HepG2 (cell line): ENCODE data around the gene SKIC2. TPM values are rescaled to one million over a fixed set of nuclear protein-coding genes. Genes with fewer than 3 reads are reported as not detected.

Source experiments
- DMAP1 ChIP-seq: IDR thresholded peaks from 2 replicates; pipeline ENCODE4 v1.6.1; 2016
- GZF1 ChIP-seq: sonication (generic); formaldehyde crosslinking; IDR thresholded peaks from 2 replicates; pipeline ENCODE4 v1.5.1; 2020; ENCODE audit warnings: mild to moderate bottlenecking, missing genetic modification reagents
- HDAC1 ChIP-seq: sonication (generic); formaldehyde crosslinking; IDR thresholded peaks from 2 replicates; pipeline ENCODE4 v1.5.1; 2020; ENCODE audit warnings: mild to moderate bottlenecking, missing genetic modification reagents
- MXD1 ChIP-seq: sonication (generic); formaldehyde crosslinking; IDR thresholded peaks from 2 replicates; pipeline ENCODE4 v1.4.0; 2020; ENCODE audit warnings: mild to moderate bottlenecking, missing genetic modification reagents
- RBM39 ChIP-seq: fragments of 200-400 bp; formaldehyde crosslinking; IDR thresholded peaks from one replicate; pipeline ENCODE4 v1.6.1; 2018; ENCODE audit warnings: antibody characterized with exemption, mild to moderate bottlenecking, low read depth, low read length; ENCODE audit not compliant: poor library complexity, severe bottlenecking
- TCF7L2 ChIP-seq: IDR thresholded peaks from 2 replicates; pipeline ENCODE4 v1.6.1; 2011; ENCODE audit warnings: mild to moderate bottlenecking, low read depth, low read length, moderate library complexity
- ZBTB10 ChIP-seq: sonication (generic); formaldehyde crosslinking; IDR thresholded peaks from 2 replicates; pipeline ENCODE4 v1.4.0; 2020; ENCODE audit warnings: missing genetic modification reagents, borderline replicate concordance
- ZFP91 ChIP-seq: sonication (generic); formaldehyde crosslinking; IDR thresholded peaks from 2 replicates; pipeline ENCODE4 v1.9.0; 2022; ENCODE audit warnings: missing genetic modification reagents, mild to moderate bottlenecking, borderline replicate concordance
- ZMYM4 ChIP-seq: sonication (generic); formaldehyde crosslinking; IDR thresholded peaks from 2 replicates; pipeline ENCODE4 v1.8.1; 2023; ENCODE audit warnings: mild to moderate bottlenecking, missing genetic modification reagents
- ZNF224 ChIP-seq: sonication (generic); formaldehyde crosslinking; IDR thresholded peaks from 2 replicates; pipeline ENCODE4 v1.5.0; 2020; ENCODE audit warnings: mild to moderate bottlenecking, missing genetic modification reagents
- ZNF615 ChIP-seq: sonication (generic); formaldehyde crosslinking; IDR thresholded peaks from 2 replicates; pipeline ENCODE4 v1.5.0; 2020; ENCODE audit warnings: mild to moderate bottlenecking, missing genetic modification reagents, borderline replicate concordance
- ZNF670 ChIP-seq: sonication (generic); formaldehyde crosslinking; IDR thresholded peaks from 2 replicates; pipeline ENCODE4 v1.8.0; 2022; ENCODE audit warnings: mild to moderate bottlenecking, missing genetic modification reagents, borderline replicate concordance
- ZNF816 ChIP-seq: sonication (generic); formaldehyde crosslinking; IDR thresholded peaks from 2 replicates; pipeline ENCODE4 v1.8.0; 2022; ENCODE audit warnings: missing genetic modification reagents, mild to moderate bottlenecking, borderline replicate concordance
- ZSCAN31 ChIP-seq: sonication (generic); formaldehyde crosslinking; IDR thresholded peaks from 2 replicates; pipeline ENCODE4 v1.5.0; 2020; ENCODE audit warnings: low read depth, mild to moderate bottlenecking, missing genetic modification reagents
- polyA plus RNA-seq, 8 experiments: library from polyadenylated mRNA; depleted of rRNA in 3 of 8; stranded (reverse) in 7 of 8; unstranded in 1 of 8; fragments of >200 nt; fragmentation: Illumina TruSeq in 4 of 8; extraction: Trizol in 4 of 8; gene quantifications; 2 replicates each; pipeline versions ENCODE4 v1.2.1 to v1.2.3, GENCODE V29; 2011 to 2016; ENCODE audit warnings: low read depth in 4 of 8, missing spikeins in 1 of 8, mixed read lengths in 1 of 8; ENCODE audit not compliant: insufficient read depth in 1 of 8
- total RNA-seq, 5 experiments: library from RNA; depleted of rRNA; stranded (reverse); fragments of >200 nt; fragmentation: Illumina TruSeq; extraction: Trizol; gene quantifications; 2 replicates each; pipeline ENCODE4 v1.2.3, GENCODE V29; 2016; ENCODE audit warnings: low read depth in 1 of 5
- TF ChIP-seq, protein P1 (sequence below): sonication (generic); formaldehyde crosslinking; IDR thresholded peaks from 2 replicates; pipeline ENCODE4 v1.4.0; 2020; ENCODE audit warnings: missing genetic modification reagents
- TF ChIP-seq, protein P2 (sequence below): IDR thresholded peaks from 2 replicates; pipeline ENCODE4 v1.6.1; 2016; ENCODE audit warnings: low read depth, missing genetic modification reagents, missing compliant biosample characterization

Gene SKIC2
- total and polyA plus RNA-seq, 2 of the 13 experiments (the other 11 are each of a cell fraction or from before 2014, with no cell fraction given): 67.1 to 68.4 TPM

GRCh38 chr6:31971279-31971992 is 12.5 kb downstream of the SKIC2 start (continued):
- TF ChIP-seq, protein P1, sequence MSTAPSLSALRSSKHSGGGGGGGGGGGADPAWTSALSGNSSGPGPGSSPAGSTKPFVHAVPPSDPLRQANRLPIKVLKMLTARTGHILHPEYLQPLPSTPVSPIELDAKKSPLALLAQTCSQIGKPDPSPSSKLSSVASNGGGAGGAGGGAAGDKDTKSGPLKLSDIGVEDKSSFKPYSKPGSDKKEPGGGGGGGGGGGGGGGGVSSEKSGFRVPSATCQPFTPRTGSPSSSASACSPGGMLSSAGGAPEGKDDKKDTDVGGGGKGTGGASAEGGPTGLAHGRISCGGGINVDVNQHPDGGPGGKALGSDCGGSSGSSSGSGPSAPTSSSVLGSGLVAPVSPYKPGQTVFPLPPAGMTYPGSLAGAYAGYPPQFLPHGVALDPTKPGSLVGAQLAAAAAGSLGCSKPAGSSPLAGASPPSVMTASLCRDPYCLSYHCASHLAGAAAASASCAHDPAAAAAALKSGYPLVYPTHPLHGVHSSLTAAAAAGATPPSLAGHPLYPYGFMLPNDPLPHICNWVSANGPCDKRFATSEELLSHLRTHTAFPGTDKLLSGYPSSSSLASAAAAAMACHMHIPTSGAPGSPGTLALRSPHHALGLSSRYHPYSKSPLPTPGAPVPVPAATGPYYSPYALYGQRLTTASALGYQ: no peak
- peak; percentile 61; the same call in 1 of the 2 replicates for TF ChIP-seq ZNF224 (CRISPR knock-in tag)
- TF ChIP-seq RBM39: no peak
- TF ChIP-seq GZF1 (CRISPR knock-in tag): no peak
- no peak; the same call in 1 of the 2 replicates for TF ChIP-seq ZBTB10
- TF ChIP-seq ZNF615: no peak
- no peak for TF ChIP-seq ZMYM4 (CRISPR knock-in tag)
- no peak for TF ChIP-seq MXD1
- TF ChIP-seq ZNF816 (CRISPR knock-in tag): no peak
- no peak for TF ChIP-seq DMAP1
- TF ChIP-seq ZFP91: no peak
- TF ChIP-seq, protein P2, sequence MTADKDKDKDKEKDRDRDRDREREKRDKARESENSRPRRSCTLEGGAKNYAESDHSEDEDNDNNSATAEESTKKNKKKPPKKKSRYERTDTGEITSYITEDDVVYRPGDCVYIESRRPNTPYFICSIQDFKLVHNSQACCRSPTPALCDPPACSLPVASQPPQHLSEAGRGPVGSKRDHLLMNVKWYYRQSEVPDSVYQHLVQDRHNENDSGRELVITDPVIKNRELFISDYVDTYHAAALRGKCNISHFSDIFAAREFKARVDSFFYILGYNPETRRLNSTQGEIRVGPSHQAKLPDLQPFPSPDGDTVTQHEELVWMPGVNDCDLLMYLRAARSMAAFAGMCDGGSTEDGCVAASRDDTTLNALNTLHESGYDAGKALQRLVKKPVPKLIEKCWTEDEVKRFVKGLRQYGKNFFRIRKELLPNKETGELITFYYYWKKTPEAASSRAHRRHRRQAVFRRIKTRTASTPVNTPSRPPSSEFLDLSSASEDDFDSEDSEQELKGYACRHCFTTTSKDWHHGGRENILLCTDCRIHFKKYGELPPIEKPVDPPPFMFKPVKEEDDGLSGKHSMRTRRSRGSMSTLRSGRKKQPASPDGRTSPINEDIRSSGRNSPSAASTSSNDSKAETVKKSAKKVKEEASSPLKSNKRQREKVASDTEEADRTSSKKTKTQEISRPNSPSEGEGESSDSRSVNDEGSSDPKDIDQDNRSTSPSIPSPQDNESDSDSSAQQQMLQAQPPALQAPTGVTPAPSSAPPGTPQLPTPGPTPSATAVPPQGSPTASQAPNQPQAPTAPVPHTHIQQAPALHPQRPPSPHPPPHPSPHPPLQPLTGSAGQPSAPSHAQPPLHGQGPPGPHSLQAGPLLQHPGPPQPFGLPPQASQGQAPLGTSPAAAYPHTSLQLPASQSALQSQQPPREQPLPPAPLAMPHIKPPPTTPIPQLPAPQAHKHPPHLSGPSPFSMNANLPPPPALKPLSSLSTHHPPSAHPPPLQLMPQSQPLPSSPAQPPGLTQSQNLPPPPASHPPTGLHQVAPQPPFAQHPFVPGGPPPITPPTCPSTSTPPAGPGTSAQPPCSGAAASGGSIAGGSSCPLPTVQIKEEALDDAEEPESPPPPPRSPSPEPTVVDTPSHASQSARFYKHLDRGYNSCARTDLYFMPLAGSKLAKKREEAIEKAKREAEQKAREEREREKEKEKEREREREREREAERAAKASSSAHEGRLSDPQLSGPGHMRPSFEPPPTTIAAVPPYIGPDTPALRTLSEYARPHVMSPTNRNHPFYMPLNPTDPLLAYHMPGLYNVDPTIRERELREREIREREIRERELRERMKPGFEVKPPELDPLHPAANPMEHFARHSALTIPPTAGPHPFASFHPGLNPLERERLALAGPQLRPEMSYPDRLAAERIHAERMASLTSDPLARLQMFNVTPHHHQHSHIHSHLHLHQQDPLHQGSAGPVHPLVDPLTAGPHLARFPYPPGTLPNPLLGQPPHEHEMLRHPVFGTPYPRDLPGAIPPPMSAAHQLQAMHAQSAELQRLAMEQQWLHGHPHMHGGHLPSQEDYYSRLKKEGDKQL (CRISPR knock-in tag): no peak
- TF ChIP-seq ZNF670: no peak; the same call in 1 of the 2 replicates
- peak; percentile 61; the same call in 1 of the 2 replicates for TF ChIP-seq ZSCAN31 (CRISPR knock-in tag)
- no peak for TF ChIP-seq TCF7L2
- no peak for TF ChIP-seq HDAC1 (CRISPR knock-in tag)
